Neuronal stem cell (in vitro differentiated cells): ENCODE results near the gene ALG13.

Experiments
- DNase-seq: peaks from one replicate; pipeline ENCODE4 v3.0.0-alpha.2; 2013; ENCODE audit warnings: low spot score
- H2AFZ ChIP-seq: one replicate; pipeline ENCODE4 v1.6.1; 2013; ENCODE audit warnings: mild to moderate bottlenecking, low read length, inconsistent platforms
- H2AK5ac ChIP-seq: 2 replicates; pipeline ENCODE4 v1.6.1; 2013; ENCODE audit warnings: low read depth, mild to moderate bottlenecking, inconsistent platforms, low read length, moderate library complexity, mixed read lengths
- H2BK120ac ChIP-seq: 2 replicates; pipeline ENCODE4 v1.6.1; 2013; ENCODE audit warnings: low read depth, mild to moderate bottlenecking, inconsistent platforms, low read length, moderate library complexity, mixed read lengths
- H2BK12ac ChIP-seq: one replicate; pipeline ENCODE4 v1.6.1; 2013; ENCODE audit warnings: low read length, inconsistent platforms
- H2BK15ac ChIP-seq: 2 replicates; pipeline ENCODE4 v1.6.1; 2013; ENCODE audit warnings: mild to moderate bottlenecking, low read length, inconsistent platforms, mixed read lengths
- H2BK5ac ChIP-seq: one replicate; pipeline ENCODE4 v1.6.1; 2013; ENCODE audit warnings: inconsistent platforms, mild to moderate bottlenecking, low read length, moderate library complexity
- H3K14ac ChIP-seq: one replicate; pipeline ENCODE4 v1.6.1; 2013; ENCODE audit warnings: low read length, inconsistent platforms
- H3K18ac ChIP-seq: 2 replicates; pipeline ENCODE4 v1.6.1; 2013; ENCODE audit warnings: low read length, inconsistent platforms
- H3K23ac ChIP-seq: 2 replicates; pipeline ENCODE4 v1.6.1; 2013; ENCODE audit warnings: low read depth, mild to moderate bottlenecking, mixed read lengths, low read length, inconsistent platforms; ENCODE audit not compliant: poor library complexity
- H3K27ac ChIP-seq: replicated peaks from 3 replicates; pipeline ENCODE4 v1.5.1; 2013; ENCODE audit warnings: low read length, inconsistent platforms
- H3K27me3 ChIP-seq, 3 experiments: 2 replicates each; pipeline ENCODE4 v1.6.1; 2013; ENCODE audit warnings: low read length in 3 of 3, mild to moderate bottlenecking in 2 of 3, inconsistent platforms in 1 of 3, low read depth in 1 of 3, mixed read lengths in 1 of 3, moderate library complexity in 1 of 3; ENCODE audit not compliant: control insufficient read depth in 3 of 3, insufficient read depth in 3 of 3
- H3K36me3 ChIP-seq, 2 donors: replicated peaks in 1 of 2; 2 replicates each; pipeline ENCODE4 v1.6.1; 2013; ENCODE audit warnings: low read length in 2 of 2; ENCODE audit not compliant: control insufficient read depth in 2 of 2, insufficient read depth in 2 of 2
- H3K4ac ChIP-seq: 2 replicates; pipeline ENCODE4 v1.6.1; 2013; ENCODE audit warnings: inconsistent platforms, mild to moderate bottlenecking, low read length, moderate library complexity
- H3K4me1 ChIP-seq, 2 donors: 1 replicate in 1 of 2; 2 replicates in 1 of 2; pipeline ENCODE4 v1.6.1; 2013; ENCODE audit warnings: low read length in 2 of 2, low read depth in 1 of 2; ENCODE audit not compliant: control insufficient read depth in 2 of 2, insufficient read depth in 1 of 2
- H3K4me2 ChIP-seq: one replicate; pipeline ENCODE4 v1.6.1; 2013; ENCODE audit warnings: mild to moderate bottlenecking, low read length, inconsistent platforms; ENCODE audit not compliant: insufficient read depth, poor library complexity, severe bottlenecking
- H3K4me3 ChIP-seq, 2 donors: 2 replicates each; pipeline ENCODE4 v1.5.1; 2013; ENCODE audit warnings: low read length in 2 of 2, mild to moderate bottlenecking in 2 of 2, inconsistent platforms in 1 of 2, moderate library complexity in 1 of 2
- H3K79me1 ChIP-seq: one replicate; pipeline ENCODE4 v1.6.1; 2013; ENCODE audit warnings: low read depth, mild to moderate bottlenecking, inconsistent platforms, low read length, moderate library complexity
- H3K9ac ChIP-seq: one replicate; pipeline ENCODE4 v1.6.1; 2013; ENCODE audit warnings: mild to moderate bottlenecking, low read depth, low read length, inconsistent platforms; ENCODE audit not compliant: poor library complexity
- H3K9me3 ChIP-seq, 2 donors: replicated peaks in 1 of 2; 2 replicates each; pipeline versions ENCODE3 to v1.6.1; 2013; ENCODE audit warnings: low read length in 2 of 2, mild to moderate bottlenecking in 2 of 2, inconsistent platforms in 1 of 2, low read depth in 1 of 2, mixed read lengths in 1 of 2, moderate library complexity in 1 of 2; ENCODE audit not compliant: control insufficient read depth in 2 of 2, insufficient read depth in 1 of 2
- H4K8ac ChIP-seq: one replicate; pipeline ENCODE4 v1.6.1; 2013; ENCODE audit warnings: low read depth, mild to moderate bottlenecking, inconsistent platforms, low read length, moderate library complexity
- H4K91ac ChIP-seq: one replicate; pipeline ENCODE4 v1.6.1; 2013; ENCODE audit warnings: low read length, low read depth, mild to moderate bottlenecking, inconsistent platforms; ENCODE audit not compliant: poor library complexity
- WGBS, 2 donors: extraction: QIAGEN DNeasy Blood & Tissue Kit; methylation state at CpG; one replicate each; pipeline ENCODE4 v1.1.7; 2013; ENCODE audit warnings: missing lambda C conversion rate in 2 of 2, mixed read lengths in 1 of 2; ENCODE audit not compliant: insufficient read length in 2 of 2, insufficient replicate concordance in 1 of 2; ENCODE audit errors: extremely low coverage in 2 of 2; 5-methylcytosine and 5-hydroxymethylcytosine counted together

Gene ALG13

GRCh38 chrX:111671668-111672067, 9.3 kb upstream of the ALG13 start:
- Histone ChIP-seq H4K8ac (no peak overlapping the region), H2BK15ac (no peak overlapping the region), H3K18ac (no peak overlapping the region), H2AFZ (no peak overlapping the region), H3K14ac (no peak overlapping the region), H2AK5ac (no peak overlapping the region), H3K79me1 (no peaks in the 10 kb centered on the region), H3K4ac (no peak overlapping the region), H3K36me3 (no peaks in the 10 kb centered on the region), H3K23ac (no peak overlapping the region), H2BK12ac (no peak overlapping the region), H3K9me3 (no peaks in the 10 kb centered on the region), H3K27me3 (no peaks in the 10 kb centered on the region), H2BK5ac (no peak overlapping the region), H3K27ac (no peak overlapping the region), H3K4me2 (no peak overlapping the region), H3K9ac (no peak overlapping the region), H3K4me3 (no peak overlapping the region), H3K4me1 (no peaks in the 10 kb centered on the region), H2BK120ac (no peak overlapping the region), H4K91ac (no peak overlapping the region)
- WGBS, 2 donors, result no CpG with 5 or more reads among the region's 7 CpGs
- DNase-seq, result no peak

DNA sequence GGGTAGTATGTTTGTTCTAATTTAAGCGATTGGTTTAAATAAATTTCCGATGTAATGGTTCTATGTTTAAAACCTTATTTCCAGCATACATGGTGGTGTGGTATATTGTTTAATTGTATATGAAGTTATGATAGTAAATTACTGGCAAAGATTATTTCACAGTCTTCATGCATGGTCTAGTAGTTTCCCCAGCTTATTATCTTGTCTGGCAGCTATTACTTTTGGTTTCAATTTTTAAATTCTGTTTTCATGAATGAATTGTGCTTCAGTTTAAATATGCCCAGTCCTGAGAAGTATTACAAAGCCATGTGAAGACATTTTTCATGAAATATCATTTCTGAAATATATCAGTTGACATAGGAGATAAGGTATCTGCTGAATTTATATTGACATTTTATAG, 6.3 kb downstream of the ALG13 start:
- no peak overlapping the region for H2AFZ ChIP-seq
- no peak overlapping the region for H3K9ac ChIP-seq
- H3K18ac ChIP-seq, result no peak overlapping the region
- no peaks in the 10 kb centered on the region for H3K9me3 ChIP-seq
- no peak overlapping the region for H3K4me3 ChIP-seq
- no peak overlapping the region for H3K14ac ChIP-seq
- no CpG with 5 or more reads among the region's 2 CpGs for WGBS, 2 donors
- peaks cover 2 to 83% of the 10 kb centered on the region in 2 donors for H3K36me3 ChIP-seq
- H3K23ac ChIP-seq, result no peak overlapping the region
- H4K91ac ChIP-seq, result no peak overlapping the region
- no peak overlapping the region for H3K4me2 ChIP-seq
- no peak overlapping the region for H2BK15ac ChIP-seq
- no peak overlapping the region for H2BK5ac ChIP-seq
- no peak overlapping the region for H2AK5ac ChIP-seq
- peaks cover 0 to 3% (median 0%) of the 10 kb centered on the region in 3 experiments for H3K27me3 ChIP-seq
- H3K27ac ChIP-seq, result no peak overlapping the region
- no peak overlapping the region for H3K4ac ChIP-seq
- H3K4me1 ChIP-seq, result peaks cover 0 to 4% of the 10 kb centered on the region in 2 donors
- no peak overlapping the region for H4K8ac ChIP-seq
- H2BK12ac ChIP-seq, result no peak overlapping the region
- H3K79me1 ChIP-seq, result no peaks in the 10 kb centered on the region
- DNase-seq, result no peak
- H2BK120ac ChIP-seq, result no peak overlapping the region

- H3K27me3 ChIP-seq, result no peaks in the 10 kb centered on the region
- H4K8ac ChIP-seq, result no peak overlapping the region
- no peaks in the 10 kb centered on the region for H3K79me1 ChIP-seq
- H3K9me3 ChIP-seq, result no peaks in the 10 kb centered on the region
- no peak overlapping the region for H3K23ac ChIP-seq
- no peak overlapping the region for H3K4me2 ChIP-seq
- H3K4ac ChIP-seq, result no peak overlapping the region
- no peak overlapping the region for H2BK12ac ChIP-seq
- peaks cover 0 to 24% of the 10 kb centered on the region in 2 donors for H3K36me3 ChIP-seq
- no peak overlapping the region for H3K14ac ChIP-seq
- H3K18ac ChIP-seq, result no peak overlapping the region
- no peak overlapping the region for H3K4me3 ChIP-seq
- H2AK5ac ChIP-seq, result no peak overlapping the region
- no peak overlapping the region for H4K91ac ChIP-seq
- WGBS, 2 donors, result no CpG with 5 or more reads among the region's 7 CpGs
- H2AFZ ChIP-seq, result no peak overlapping the region
- no peak for DNase-seq
- H3K27ac ChIP-seq, result no peak overlapping the region
- no peaks in the 10 kb centered on the region for H3K4me1 ChIP-seq
- H2BK120ac ChIP-seq, result no peak overlapping the region
- no peak overlapping the region for H2BK15ac ChIP-seq
- no peak overlapping the region for H3K9ac ChIP-seq
- H2BK5ac ChIP-seq, result no peak overlapping the region
Measured at GRCh38 chrX:111695297-111695880, 14.4 kb downstream of the ALG13 start.

GRCh38 chrX:111719426-111720210, 38.6 kb downstream of the ALG13 start:
- DNase-seq, result no peak
- no peak overlapping the region for H3K9ac ChIP-seq

More at GRCh38 chrX:111719426-111720210, 38.6 kb downstream of the ALG13 start:
- Histone ChIP-seq H2AFZ (no peak overlapping the region), H3K27ac (no peak overlapping the region), H3K36me3 (peaks cover 0 to 23% of the 10 kb centered on the region in 2 donors), H4K91ac (no peak overlapping the region), H3K4ac (no peak overlapping the region), H3K23ac (no peak overlapping the region), H2AK5ac (no peak overlapping the region), H3K9me3 (no peaks in the 10 kb centered on the region), H2BK15ac (no peak overlapping the region), H3K4me3 (no peak overlapping the region), H3K4me1 (no peaks in the 10 kb centered on the region), H3K14ac (no peak overlapping the region), H3K4me2 (no peak overlapping the region), H2BK5ac (no peak overlapping the region), H4K8ac (no peak overlapping the region), H2BK120ac (no peak overlapping the region), H3K18ac (no peak overlapping the region), H3K27me3 (no peaks in the 10 kb centered on the region), H2BK12ac (no peak overlapping the region), H3K79me1 (no peaks in the 10 kb centered on the region)
- no CpG with 5 or more reads among the region's 5 CpGs for WGBS, 2 donors
